ENCODE data around the gene POLR2M.

The POLR2M gene

DNA sequence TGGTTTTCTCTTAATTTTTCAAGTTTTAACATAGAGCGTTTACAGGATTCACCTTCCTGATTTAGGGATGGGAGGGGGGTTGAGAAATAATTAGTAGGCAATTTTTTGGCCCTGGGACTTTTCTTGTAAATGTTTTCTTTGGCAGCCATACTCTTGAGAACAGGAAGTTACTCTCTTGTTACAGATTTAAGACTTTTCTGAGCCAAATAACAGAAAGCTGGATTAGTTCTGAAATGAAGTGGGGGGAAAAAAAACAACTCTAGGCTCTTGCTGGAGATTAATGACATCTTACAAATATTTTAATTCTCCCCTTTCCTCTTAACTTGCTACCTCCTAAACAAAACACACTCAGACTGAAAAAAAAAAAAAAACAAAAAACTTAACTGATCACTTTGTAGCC, 13.8 kb upstream of the POLR2M start:
- DNase-seq (ENCODE audit: low spot score), result no peak

DNA sequence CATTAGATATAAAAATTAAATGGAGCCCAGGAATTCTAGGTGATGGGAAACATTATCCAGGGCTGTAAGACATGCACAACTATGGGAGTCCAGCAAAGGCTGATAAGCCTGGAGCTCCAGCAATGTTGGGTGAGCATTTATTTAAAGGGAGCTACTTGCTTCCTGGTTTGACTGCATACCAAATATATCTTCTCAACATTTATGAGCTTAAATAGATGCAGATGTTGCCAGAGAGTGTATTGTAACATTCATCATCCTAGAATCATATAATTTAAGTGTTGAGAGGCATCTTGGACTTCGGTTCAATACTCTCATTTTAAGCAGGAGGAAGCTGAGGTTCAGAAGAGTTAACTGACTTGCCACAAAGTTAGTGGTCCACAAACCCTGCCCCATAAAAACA, 12.2 kb upstream of the POLR2M start:
- DNase-seq (ENCODE audit: low spot score), result no peak

DNA sequence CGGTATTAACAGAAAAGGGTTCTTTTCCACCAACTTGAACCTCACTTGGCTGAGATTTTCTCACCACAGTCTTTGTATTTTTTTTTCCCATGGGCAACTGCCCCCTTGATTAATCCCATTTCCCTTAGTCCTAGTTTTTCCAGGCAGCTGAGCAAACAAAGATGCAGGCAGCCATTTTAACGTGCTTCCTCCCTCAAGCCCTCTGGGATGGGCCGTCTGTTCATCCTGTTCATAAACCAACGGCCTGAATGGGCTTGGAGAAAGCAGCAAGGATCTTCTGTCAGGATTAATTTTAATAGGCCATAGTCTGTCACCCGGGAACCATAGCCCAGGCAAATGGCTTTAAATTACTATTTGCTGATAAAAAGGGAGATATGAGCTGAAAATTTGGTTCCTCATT, 10.4 kb upstream of the POLR2M start:
- DNase-seq (ENCODE audit: low spot score), result no peak

- no peak for DNase-seq (ENCODE audit: low spot score)
These were observed 8.9 kb upstream of the POLR2M start for GRCh38 chr15:57697588-57697987.

DNA sequence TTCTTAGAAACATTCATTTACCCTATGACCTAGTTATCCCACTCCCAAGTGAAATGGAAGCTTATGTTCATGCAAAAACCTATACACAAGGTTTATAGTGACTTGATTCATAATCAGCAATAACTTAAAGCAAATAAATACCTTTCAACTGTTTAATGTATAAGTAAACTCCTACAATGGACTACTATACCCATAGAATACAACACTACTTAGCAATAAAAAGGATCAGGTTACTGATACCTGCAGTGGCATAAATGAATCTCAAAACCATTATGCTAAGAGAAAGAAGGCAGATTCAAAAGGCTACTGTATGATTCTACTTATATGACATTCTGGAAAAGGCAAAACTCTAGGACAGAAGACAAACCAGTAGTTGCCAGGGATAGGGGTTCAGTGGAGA, 8.3 kb upstream of the POLR2M start:
- DNase-seq (ENCODE audit: low spot score), result no peak

GRCh38 chr15:57698991-57699390, 7.5 kb upstream of the POLR2M start:
- no peak for DNase-seq (ENCODE audit: low spot score)

DNA sequence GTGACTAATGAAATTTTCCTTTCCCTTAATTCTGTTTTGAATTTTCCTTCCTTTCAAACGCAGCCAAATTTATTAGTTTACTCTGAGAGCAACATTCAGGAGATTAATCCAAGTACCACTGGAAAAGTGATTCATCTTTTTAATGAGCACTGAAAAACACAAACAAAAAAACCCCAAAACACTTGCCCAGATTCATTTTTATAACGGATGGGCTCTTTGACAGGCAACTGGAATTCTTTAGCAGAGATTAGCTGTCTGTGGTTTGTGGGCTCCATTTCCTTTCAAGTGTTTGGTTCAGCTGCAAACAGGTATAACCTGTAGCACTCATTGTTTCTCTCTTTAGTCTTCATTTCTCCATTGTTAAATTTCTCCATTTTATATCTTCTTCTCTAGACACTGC, 3.1 kb upstream of the POLR2M start:
- no peak for DNase-seq (ENCODE audit: low spot score)

- DNase-seq (ENCODE audit: low spot score), result no peak
These were observed 2.1 kb upstream of the POLR2M start for GRCh38 chr15:57704441-57704840.

DNA sequence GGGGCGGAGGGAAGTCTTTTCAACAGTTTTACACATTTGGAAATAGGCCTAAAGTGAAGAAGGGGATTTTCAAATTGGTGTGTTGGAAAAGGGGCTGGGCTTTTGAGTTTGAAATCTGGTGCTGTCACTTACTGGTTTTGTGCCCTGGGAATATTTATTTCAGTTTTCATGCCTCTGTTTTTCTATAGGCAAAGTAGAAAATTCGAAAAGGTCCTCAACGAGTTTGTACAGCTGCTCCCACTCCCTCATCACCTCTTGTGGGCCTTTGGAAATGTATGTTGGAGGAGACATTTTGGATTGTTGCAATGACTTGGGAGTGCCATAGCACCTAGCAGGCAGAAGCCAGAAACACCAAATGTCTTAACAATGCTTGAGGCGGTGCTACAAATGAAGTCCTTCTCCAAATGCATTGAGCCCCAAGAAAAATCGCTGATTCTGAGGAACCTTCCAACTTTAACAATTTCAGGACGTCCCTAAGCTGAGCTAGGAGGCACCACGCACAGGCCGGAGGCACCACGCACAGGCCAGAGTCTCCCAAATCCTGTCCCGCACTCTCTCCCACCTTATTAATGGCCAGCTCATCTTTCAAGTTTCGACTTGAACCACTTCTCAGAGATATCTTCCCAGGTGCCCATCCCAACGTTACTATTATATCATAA, 639 bp upstream of the POLR2M start:
- no peak for DNase-seq (ENCODE audit: low spot score)

DNA sequence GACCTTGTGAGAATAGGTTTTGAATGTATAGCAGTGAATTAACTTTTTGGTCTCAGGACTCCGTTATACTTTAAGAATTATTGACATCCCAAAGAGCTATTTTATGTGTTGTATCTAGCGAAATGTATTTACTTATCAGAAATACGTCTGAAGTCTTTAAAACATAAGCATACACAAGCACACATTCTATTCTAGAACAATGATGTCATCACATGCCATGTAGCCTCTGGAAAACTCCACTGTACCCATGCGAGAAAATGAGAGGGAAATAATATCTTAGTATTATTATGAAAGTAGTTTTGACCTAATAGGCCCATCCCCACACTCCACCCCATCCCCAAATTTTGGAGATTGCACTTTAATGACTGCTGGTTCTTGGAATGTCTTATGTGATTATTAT, 1.5 kb downstream of the POLR2M start:
- no peak for DNase-seq (ENCODE audit: low spot score)

DNA sequence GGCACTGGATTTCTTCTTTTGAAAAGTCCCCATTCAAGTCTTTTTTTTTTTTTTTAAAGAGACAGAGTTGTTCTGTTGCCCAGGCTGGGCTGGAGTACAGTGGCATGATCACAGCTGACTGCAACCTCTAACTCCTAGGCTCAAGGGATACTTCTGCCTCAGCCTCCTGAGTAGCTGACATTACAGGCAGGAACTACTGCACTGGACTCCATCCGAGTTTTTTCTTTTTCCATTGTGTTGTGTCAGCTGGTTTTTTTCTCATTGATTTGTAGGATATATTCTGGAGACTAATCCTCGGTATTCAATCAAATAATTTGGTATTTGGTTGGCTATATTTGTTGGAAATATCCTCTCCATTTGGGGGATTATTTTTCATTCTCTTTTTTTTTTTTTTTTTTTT, 11.8 kb downstream of the POLR2M start:
- DNase-seq (ENCODE audit: low spot score), result no peak

GRCh38 chr15:57720867-57721266, 14.4 kb downstream of the POLR2M start:
- DNase-seq (ENCODE audit: low spot score), result no peak

DNA sequence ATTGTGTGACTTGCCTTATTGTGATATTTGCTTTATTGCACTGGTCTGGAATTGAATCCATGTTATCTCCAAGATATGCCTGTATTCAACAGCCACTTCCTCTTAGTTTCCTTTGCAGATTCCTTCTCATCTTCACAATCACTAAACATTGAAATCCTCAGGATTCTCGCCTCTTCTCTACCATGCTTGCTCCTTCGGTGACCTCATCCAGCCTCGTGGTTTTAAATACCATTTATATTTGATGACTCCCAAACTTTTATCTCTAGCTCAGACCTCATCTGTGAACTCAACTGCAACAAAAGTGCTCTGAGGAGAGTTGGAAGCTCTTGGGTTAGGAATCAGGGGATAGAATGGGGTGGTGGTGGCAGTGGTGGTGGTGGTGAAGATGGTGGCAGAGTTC, 19.9 kb downstream of the POLR2M start:
- no peak for DNase-seq (ENCODE audit: low spot score)

DNA sequence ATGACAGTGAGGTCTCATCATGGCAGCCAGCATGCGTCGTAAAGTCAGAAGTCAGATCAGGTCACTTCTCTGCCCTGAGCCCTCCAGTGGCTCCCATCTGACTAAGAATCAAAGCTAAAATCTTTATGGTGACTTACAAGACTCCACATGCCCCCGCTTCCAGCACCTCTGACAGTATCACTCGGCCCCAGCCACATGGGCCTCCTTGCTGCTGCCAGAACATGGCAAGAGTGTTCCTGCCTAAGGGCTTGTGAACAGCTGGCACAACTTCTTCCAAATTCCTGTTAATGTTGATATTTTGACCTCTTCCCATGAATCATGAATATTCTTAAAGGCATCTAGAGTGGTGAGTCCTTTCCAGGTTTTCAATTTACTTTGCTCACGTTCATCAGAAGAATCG, 20.5 kb downstream of the POLR2M start:
- DNase-seq (ENCODE audit: low spot score), result no peak

- no peak for DNase-seq (ENCODE audit: low spot score)
These were observed 21.9 kb downstream of the POLR2M start for GRCh38 chr15:57728436-57728835.

GRCh38 chr15:57730876-57731275, 24.4 kb downstream of the POLR2M start:
- no peak for DNase-seq (ENCODE audit: low spot score)

GRCh38 chr15:57731530-57732103, 25.1 kb downstream of the POLR2M start:
- DNase-seq (ENCODE audit: low spot score), result no peak

DNA sequence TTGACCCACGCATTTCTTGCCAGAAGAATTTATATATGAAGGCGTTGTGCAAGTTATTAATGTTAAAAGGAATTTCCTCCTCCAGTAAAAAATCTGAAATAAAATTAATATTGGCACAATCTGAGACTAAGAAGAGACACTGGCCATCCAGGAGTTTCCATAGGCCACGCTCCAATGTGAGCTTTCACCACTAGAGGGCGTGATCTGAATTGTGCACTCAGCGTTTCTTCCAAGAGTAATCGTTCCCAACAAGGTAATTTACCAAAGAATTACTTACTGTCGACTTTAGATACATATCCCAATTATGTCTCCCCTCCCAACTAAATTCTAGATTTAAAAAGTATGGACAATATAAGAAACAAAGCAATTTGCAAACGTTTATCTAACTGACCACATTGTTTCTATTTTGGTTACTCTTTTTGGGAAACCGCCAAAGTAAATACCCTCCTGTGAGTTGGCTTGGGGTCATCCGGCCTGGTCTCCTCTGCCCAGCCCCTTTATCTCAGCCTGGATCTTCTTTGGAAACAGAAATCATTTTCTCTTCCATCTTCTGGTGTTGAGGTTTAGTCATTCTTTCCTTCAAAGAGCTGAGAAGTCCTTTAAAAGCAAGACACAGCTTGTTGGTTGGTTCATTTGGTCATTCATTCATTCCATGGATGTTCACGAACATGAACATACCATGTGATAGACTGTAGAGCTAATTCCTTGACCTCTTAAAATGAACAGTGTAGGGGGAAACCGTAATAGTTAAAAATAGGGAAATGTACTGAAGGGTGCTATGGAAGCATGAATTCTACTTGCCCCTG, 26.2 kb downstream of the POLR2M start:
- DNase-seq (ENCODE audit: low spot score), result peak; percentile 52

DNA sequence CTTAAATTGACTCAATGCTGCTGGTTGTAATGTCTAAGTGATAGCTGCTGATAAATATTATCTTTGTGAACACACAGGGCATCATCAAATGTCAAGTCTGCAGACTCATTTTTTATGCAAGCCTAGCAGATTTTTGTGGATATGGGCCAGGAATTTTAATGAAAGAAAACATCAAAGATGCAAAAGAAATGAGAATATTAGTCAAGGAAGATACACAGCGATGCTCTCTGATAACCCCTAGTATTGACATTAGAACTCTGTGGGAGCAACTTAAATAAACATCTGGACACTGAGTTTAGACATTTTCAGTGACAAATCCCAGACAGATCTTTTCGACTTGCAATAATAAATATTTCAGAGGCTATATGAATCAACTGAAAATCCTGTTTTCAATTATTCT, 28.3 kb downstream of the POLR2M start:
- no peak for DNase-seq (ENCODE audit: low spot score)

DNA sequence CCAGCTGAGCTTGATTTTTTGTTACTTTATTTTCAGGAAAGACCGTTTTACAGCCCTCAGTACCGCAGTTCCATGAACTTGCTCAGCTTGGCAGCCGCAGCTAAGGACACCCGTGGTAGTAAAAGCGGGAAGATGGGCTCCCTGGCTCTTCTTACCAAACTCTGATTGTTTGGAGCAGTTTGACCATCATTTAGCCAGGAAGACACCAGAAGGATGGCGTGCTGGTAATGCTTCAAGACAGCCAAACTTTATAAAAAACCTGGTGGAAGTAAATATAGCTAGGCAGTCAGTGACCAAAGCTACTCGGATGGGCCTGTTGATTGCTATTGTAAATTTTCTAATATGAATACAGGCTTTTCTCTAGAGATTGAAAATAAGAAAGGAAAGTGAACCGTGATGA, 28.9 kb downstream of the POLR2M start:
- DNase-seq (ENCODE audit: low spot score), result no peak

GRCh38 chr15:57735891-57736290, 29.4 kb downstream of the POLR2M start:
- DNase-seq (ENCODE audit: low spot score), result no peak

DNA sequence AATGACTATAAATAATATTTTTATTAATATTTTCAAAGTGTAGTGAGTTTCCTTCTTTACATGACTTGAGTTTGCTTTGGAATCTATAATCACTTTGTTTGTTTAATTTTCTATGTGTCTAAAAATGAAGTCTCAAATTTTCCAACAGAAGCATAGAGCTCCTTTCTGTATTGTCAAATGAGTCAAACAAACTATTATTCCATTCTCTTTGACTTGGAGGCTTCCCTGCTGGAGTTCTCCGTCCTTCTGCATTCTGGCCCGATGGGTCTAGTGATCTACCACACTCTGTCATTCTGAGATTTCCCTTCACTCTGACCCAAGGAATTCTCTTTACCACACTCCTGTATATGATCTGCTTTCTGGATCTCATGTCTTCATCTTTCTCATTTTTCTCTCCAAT, 30.1 kb downstream of the POLR2M start:
- no peak for DNase-seq (ENCODE audit: low spot score)

DNA sequence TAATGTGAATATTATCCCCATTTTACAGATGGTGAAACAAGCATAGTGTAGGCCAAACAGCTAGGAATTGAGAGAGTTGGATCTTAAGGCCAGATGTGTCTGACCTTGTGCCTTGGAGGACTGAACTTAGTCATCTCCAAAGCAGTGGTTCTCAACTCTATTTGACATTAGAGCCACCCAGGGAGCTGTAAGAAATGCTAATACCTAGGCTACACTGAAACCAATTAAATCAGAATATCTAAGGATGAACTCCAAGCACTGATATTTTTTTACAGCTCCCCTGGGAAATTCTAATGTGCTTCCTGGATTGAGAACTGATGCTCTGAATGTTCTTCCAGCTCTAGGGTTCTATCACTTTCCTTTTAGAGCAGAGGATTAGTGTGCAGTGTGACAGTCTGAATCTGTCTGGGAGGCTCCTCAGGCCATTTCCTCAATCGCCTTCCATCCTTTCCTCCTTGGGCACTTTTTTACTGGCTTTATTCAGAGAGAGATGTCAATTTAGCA, 32.3 kb downstream of the POLR2M start:
- DNase-seq (ENCODE audit: low spot score), result no peak
